Trophoblast cell (in vitro differentiated cells and primary cell): ENCODE results near the gene NOXA1.

ENCODE experiments used
- DNase-seq, 2 donors: peaks; one replicate each; pipeline ENCODE4 v3.0.0-alpha.2; 2016
- H2AFZ ChIP-seq: 2 replicates; pipeline ENCODE4 v1.6.1; 2013; ENCODE audit warnings: low read length, moderate library complexity, mild to moderate bottlenecking; ENCODE audit not compliant: insufficient read depth, poor library complexity
- H2AK5ac ChIP-seq: 2 replicates; pipeline ENCODE4 v1.6.1; 2013; ENCODE audit warnings: mild to moderate bottlenecking, low read length
- H2BK120ac ChIP-seq: 2 replicates; pipeline ENCODE4 v1.6.1; 2013; ENCODE audit warnings: low read length, mild to moderate bottlenecking, moderate library complexity; ENCODE audit not compliant: insufficient read depth, poor library complexity
- H2BK12ac ChIP-seq: 2 replicates; pipeline ENCODE4 v1.6.1; 2013; ENCODE audit warnings: mild to moderate bottlenecking, low read length, moderate library complexity
- H2BK5ac ChIP-seq: 2 replicates; pipeline ENCODE4 v1.6.1; 2013; ENCODE audit warnings: low read length, low read depth, moderate library complexity, mild to moderate bottlenecking; ENCODE audit not compliant: poor library complexity
- H3K14ac ChIP-seq: 2 replicates; pipeline ENCODE4 v1.6.1; 2013; ENCODE audit warnings: mild to moderate bottlenecking, low read length
- H3K18ac ChIP-seq: 2 replicates; pipeline ENCODE4 v1.6.1; 2013; ENCODE audit warnings: mild to moderate bottlenecking, low read length
- H3K23ac ChIP-seq: 2 replicates; pipeline ENCODE4 v1.6.1; 2013; ENCODE audit warnings: low read length
- H3K27ac ChIP-seq: 2 replicates; pipeline ENCODE4 v1.5.1; 2013; ENCODE audit warnings: low read depth, mild to moderate bottlenecking, inconsistent platforms, low read length, moderate library complexity
- H3K27me3 ChIP-seq: 2 replicates; pipeline ENCODE4 v1.6.1; 2013; ENCODE audit warnings: inconsistent platforms, mild to moderate bottlenecking, low read length, moderate library complexity; ENCODE audit not compliant: insufficient read depth
- H3K36me3 ChIP-seq, 2 experiments: 1 replicate in 1 of 2; 2 replicates in 1 of 2; pipeline ENCODE4 v1.6.1; 2013; ENCODE audit warnings: low read length in 2 of 2, mild to moderate bottlenecking in 2 of 2, moderate library complexity in 1 of 2; ENCODE audit not compliant: insufficient read depth in 2 of 2, control insufficient read depth in 1 of 2
- H3K4ac ChIP-seq: 2 replicates; pipeline ENCODE4 v1.6.1; 2013; ENCODE audit warnings: low read depth, mild to moderate bottlenecking, low read length, moderate library complexity
- H3K4me1 ChIP-seq, 2 experiments: 1 replicate in 1 of 2; 2 replicates in 1 of 2; pipeline ENCODE4 v1.6.1; 2013; ENCODE audit warnings: low read length in 2 of 2, mild to moderate bottlenecking in 2 of 2, moderate library complexity in 1 of 2; ENCODE audit not compliant: insufficient read depth in 2 of 2, control insufficient read depth in 1 of 2
- H3K4me2 ChIP-seq: 2 replicates; pipeline ENCODE4 v1.6.1; 2013; ENCODE audit warnings: inconsistent platforms, mild to moderate bottlenecking, low read length, moderate library complexity
- H3K4me3 ChIP-seq: 2 replicates; pipeline ENCODE4 v1.5.1; 2013; ENCODE audit warnings: mild to moderate bottlenecking, low read depth, low read length, inconsistent platforms
- H3K79me1 ChIP-seq: one replicate; pipeline ENCODE4 v1.6.1; 2013; ENCODE audit warnings: low read length
- H3K79me2 ChIP-seq: 2 replicates; pipeline ENCODE4 v1.6.1; 2013; ENCODE audit warnings: low read length, mild to moderate bottlenecking; ENCODE audit not compliant: control insufficient read depth, insufficient read depth, poor library complexity
- H3K9ac ChIP-seq: 2 replicates; pipeline ENCODE4 v1.6.1; 2013; ENCODE audit warnings: mild to moderate bottlenecking, low read length
- H3K9me3 ChIP-seq: 2 replicates; pipeline ENCODE4 v1.6.1; 2013; ENCODE audit warnings: low read depth, mild to moderate bottlenecking, control low read depth, inconsistent platforms, low read length; ENCODE audit not compliant: insufficient read depth
- H4K12ac ChIP-seq: 2 replicates; pipeline ENCODE4 v1.6.1; 2013; ENCODE audit warnings: low read depth, mild to moderate bottlenecking, low read length, moderate library complexity
- H4K8ac ChIP-seq: 2 replicates; pipeline ENCODE4 v1.6.1; 2013; ENCODE audit warnings: low read depth, mild to moderate bottlenecking, low read length, moderate library complexity
- H4K91ac ChIP-seq: one replicate; pipeline ENCODE4 v1.6.1; 2013; ENCODE audit warnings: low read depth, mild to moderate bottlenecking, low read length, moderate library complexity
- WGBS: extraction: QIAGEN DNeasy Blood & Tissue Kit; methylation state at CpG from one replicate; pipeline ENCODE4 v1.1.7; 2013; ENCODE audit warnings: missing lambda C conversion rate; ENCODE audit not compliant: insufficient read length, insufficient coverage; ENCODE audit errors: extremely low coverage; 5-methylcytosine and 5-hydroxymethylcytosine counted together

Gene NOXA1

GRCh38 chr9:137454597-137455358 lies 31.6 kb downstream of the NOXA1 start:
- DNase-seq, result no peak
- Histone ChIP-seq H3K14ac (no peak overlapping the region), H3K79me2 (peaks cover 4% of the 10 kb centered on the region), H3K36me3 (peaks cover 15 to 28% of the 10 kb centered on the region in 2 experiments), H3K23ac (no peak overlapping the region), H3K79me1 (peaks cover 12% of the 10 kb centered on the region), H3K27me3 (no peaks in the 10 kb centered on the region), H3K4ac (no peak overlapping the region), H3K9me3 (peaks cover 2% of the 10 kb centered on the region), H4K91ac (no peak overlapping the region), H2BK12ac (no peak overlapping the region), H3K9ac (no peak overlapping the region), H2AFZ (no peak overlapping the region), H4K12ac (peak overlapping the region; percentile 2), H3K18ac (no peak overlapping the region), H3K4me3 (peak overlapping the region; percentile 49), H3K4me2 (peak overlapping the region; percentile 51), H2BK5ac (no peak overlapping the region), H2AK5ac (peak overlapping the region; percentile 27), H4K8ac (peak overlapping the region; percentile 1), H3K4me1 (peaks cover 20 to 27% of the 10 kb centered on the region in 2 experiments), H2BK120ac (no peak overlapping the region), H3K27ac (no peak overlapping the region)
- no CpG with 5 or more reads among the region's 30 CpGs for WGBS

GRCh38 chr9:137455359-137455991 lies 32.3 kb downstream of the NOXA1 start:
- no peak overlapping the region for H2BK5ac ChIP-seq
- no CpG with 5 or more reads among the region's 18 CpGs for WGBS
- no peak overlapping the region for H3K18ac ChIP-seq
- peaks cover 13 to 28% of the 10 kb centered on the region in 2 experiments for H3K36me3 ChIP-seq
- H4K12ac ChIP-seq, result peak overlapping the region; percentile 2
- H3K23ac ChIP-seq, result no peak overlapping the region
- H4K91ac ChIP-seq, result no peak overlapping the region
- H3K4me2 ChIP-seq, result no peak overlapping the region
- DNase-seq, result no peak
- H3K4me1 ChIP-seq, result peaks cover 20 to 27% of the 10 kb centered on the region in 2 experiments
- H4K8ac ChIP-seq, result no peak overlapping the region
- peaks cover 2% of the 10 kb centered on the region for H3K9me3 ChIP-seq
- H3K9ac ChIP-seq, result no peak overlapping the region
- H3K4ac ChIP-seq, result no peak overlapping the region
- H3K79me1 ChIP-seq, result peaks cover 12% of the 10 kb centered on the region
- no peak overlapping the region for H3K4me3 ChIP-seq
- no peak overlapping the region for H2AFZ ChIP-seq
- H2BK120ac ChIP-seq, result no peak overlapping the region
- H3K27me3 ChIP-seq, result no peaks in the 10 kb centered on the region
- no peak overlapping the region for H2AK5ac ChIP-seq
- no peak overlapping the region for H2BK12ac ChIP-seq
- H3K14ac ChIP-seq, result no peak overlapping the region
- no peak overlapping the region for H3K27ac ChIP-seq
- H3K79me2 ChIP-seq, result peaks cover 4% of the 10 kb centered on the region

- Histone ChIP-seq H3K4me1 (peaks cover 20 to 27% of the 10 kb centered on the region in 2 experiments), H2AFZ (no peak overlapping the region), H2BK12ac (no peak overlapping the region), H4K12ac (no peak overlapping the region), H2BK5ac (no peak overlapping the region), H3K4me3 (no peak overlapping the region), H4K8ac (no peak overlapping the region), H2AK5ac (no peak overlapping the region), H3K14ac (no peak overlapping the region), H3K4me2 (no peak overlapping the region), H3K9ac (no peak overlapping the region), H3K4ac (no peak overlapping the region), H3K79me2 (peaks cover 4% of the 10 kb centered on the region), H3K27ac (no peak overlapping the region), H3K9me3 (peaks cover 2% of the 10 kb centered on the region), H3K23ac (no peak overlapping the region), H3K18ac (no peak overlapping the region), H4K91ac (no peak overlapping the region), H3K79me1 (peaks cover 12% of the 10 kb centered on the region), H3K27me3 (no peaks in the 10 kb centered on the region), H3K36me3 (peaks cover 13 to 28% of the 10 kb centered on the region in 2 experiments), H2BK120ac (no peak overlapping the region)
- WGBS, result no CpG with 5 or more reads among the region's 12 CpGs
- no peak for DNase-seq
Measured at GRCh38 chr9:137456061-137456863, 33.1 kb downstream of the NOXA1 start.

- no peak overlapping the region for H3K4me2 ChIP-seq
- H3K18ac ChIP-seq, result no peak overlapping the region
- H3K4ac ChIP-seq, result no peak overlapping the region
- H3K4me3 ChIP-seq, result no peak overlapping the region
- peaks cover 2% of the 10 kb centered on the region for H3K27me3 ChIP-seq
- peaks cover 4% of the 10 kb centered on the region for H3K79me2 ChIP-seq
- H3K27ac ChIP-seq, result no peak overlapping the region
- H2AFZ ChIP-seq, result no peak overlapping the region
- H3K9me3 ChIP-seq, result peaks cover 2% of the 10 kb centered on the region
- no peak overlapping the region for H2BK5ac ChIP-seq
- no peak overlapping the region for H4K8ac ChIP-seq
- no peak overlapping the region for H2BK12ac ChIP-seq
- peaks cover 12% of the 10 kb centered on the region for H3K79me1 ChIP-seq
- no peak overlapping the region for H3K23ac ChIP-seq
- peaks cover 20 to 27% of the 10 kb centered on the region in 2 experiments for H3K4me1 ChIP-seq
- DNase-seq, result no peak
- no peak overlapping the region for H4K12ac ChIP-seq
- H4K91ac ChIP-seq, result no peak overlapping the region
- peaks cover 13 to 28% of the 10 kb centered on the region in 2 experiments for H3K36me3 ChIP-seq
- no peak overlapping the region for H3K9ac ChIP-seq
- H2BK120ac ChIP-seq, result no peak overlapping the region
- WGBS, result no CpG with 5 or more reads among the region's 10 CpGs
- H2AK5ac ChIP-seq, result no peak overlapping the region
- no peak overlapping the region for H3K14ac ChIP-seq
Measured at GRCh38 chr9:137456864-137457405, 33.7 kb downstream of the NOXA1 start.
